ENCODE results near the gene B3GNT4. TPM values are rescaled to one million over a fixed set of nuclear protein-coding genes. Genes with fewer than 3 reads are reported as not detected.
"Not testable (repeated sequence)": the region's sequence is repeated elsewhere in the genome, so short reads cannot be mapped to it uniquely, and the experiment has no call there.

The B3GNT4 gene
- total RNA-seq, 1 donor from 2014 or later: 3.6 TPM

DNA sequence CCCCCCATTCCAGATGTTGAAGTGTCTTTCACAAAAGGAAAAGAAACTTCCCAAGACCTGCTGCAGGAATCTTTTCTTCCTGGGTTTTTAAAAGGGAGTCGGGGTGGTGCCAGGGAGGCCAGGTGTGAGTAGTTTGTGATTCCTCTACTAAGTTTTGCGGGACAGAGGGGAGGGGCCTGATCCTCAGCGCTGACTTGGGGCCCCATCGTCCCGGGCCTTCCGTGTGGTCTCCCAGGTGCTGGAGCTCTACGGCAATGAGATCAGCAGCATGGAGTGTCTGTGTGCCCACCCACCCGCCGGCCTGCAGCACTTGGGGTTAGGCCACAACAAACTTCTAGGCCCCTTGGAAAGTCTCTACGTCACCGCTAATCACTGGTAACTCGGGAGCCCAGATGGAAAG is 16.0 kb upstream of the B3GNT4 start:
- DNase-seq (ENCODE audit: low spot score): no peak

DNA sequence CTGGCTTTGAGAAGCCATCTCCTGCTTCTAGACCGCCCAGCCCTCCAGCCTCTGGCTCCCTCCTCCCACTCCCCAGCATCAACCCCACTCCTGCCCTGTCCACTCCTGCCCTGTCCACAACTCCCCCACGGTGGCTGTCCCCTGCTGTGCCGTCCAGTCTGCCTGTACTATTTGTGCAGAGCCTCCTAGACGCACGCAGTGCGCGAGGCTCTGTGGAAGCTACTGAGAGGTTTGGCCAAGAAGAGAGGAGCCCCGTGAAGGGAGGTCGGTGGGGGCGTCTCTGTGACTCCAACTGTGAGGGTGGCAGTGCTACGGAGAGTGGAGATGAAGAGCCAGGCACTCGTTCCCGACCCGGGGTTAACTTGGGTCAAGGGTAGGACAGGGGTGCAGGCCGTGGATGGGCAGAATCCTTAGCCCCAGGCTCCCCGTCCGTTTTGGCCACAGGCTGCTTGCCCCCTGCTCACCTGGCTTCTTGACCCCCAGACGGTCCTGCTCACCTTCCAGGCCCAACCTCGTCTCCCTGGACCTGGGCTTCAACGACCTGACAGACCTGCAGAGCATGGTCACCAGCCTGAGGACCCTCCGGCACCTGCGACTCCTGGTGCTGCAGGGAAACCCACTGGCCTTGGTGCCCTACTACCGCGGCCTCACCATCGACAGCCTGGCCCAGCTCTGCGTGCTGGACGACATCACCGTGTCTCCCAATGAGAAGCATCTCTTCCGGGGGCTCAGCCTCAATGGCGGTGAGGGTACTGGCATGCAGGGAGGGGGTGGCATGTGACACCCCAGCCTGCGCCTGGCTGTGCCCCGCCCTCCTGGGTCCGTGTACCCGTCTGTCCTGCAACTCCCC is 13.7 kb upstream of the B3GNT4 start:
- no peak for DNase-seq (ENCODE audit: low spot score)

DNA sequence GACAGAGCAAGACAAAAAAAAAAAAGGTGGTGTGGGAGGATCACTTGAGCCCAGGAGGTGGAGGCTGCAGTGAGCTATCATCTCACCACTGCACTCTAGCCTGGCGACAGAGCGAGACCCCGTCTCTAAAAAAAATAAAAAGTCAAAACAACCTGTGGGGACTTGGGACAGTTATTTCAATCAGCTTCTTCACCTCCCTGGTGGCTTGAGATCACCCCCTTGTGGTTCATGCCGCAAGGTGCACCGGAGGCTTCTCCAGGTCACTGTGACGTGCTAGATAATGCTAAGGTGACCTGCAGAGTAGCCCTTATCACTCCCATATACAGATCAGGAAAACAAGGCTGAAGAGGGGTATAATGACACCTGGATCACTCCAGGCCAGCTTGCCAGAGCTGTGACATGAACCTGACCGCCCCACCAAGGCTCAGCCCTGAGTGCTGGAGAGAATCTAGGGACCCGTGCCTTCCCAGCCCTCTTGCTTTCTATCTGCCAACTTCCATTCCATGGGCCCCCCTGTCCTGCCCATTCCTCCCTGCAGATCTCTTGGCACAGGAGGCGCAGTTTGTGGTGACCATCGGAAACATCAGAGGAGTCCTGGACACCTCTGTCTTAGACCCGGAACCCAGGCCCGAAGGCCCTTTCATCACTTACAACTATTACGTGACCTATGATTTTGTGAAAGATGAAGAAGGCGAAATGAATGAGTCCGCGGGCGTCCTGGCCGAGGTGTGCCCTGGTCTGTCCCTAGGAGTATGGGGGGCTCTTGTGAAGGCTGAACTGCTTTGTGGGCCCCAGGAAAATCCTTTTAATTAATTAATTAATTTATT is 12.5 kb upstream of the B3GNT4 start:
- DNase-seq (ENCODE audit: low spot score): no peak

GRCh38 chr12:122192441-122192840 is 11.1 kb upstream of the B3GNT4 start:
- no peak for DNase-seq (ENCODE audit: low spot score)

DNA sequence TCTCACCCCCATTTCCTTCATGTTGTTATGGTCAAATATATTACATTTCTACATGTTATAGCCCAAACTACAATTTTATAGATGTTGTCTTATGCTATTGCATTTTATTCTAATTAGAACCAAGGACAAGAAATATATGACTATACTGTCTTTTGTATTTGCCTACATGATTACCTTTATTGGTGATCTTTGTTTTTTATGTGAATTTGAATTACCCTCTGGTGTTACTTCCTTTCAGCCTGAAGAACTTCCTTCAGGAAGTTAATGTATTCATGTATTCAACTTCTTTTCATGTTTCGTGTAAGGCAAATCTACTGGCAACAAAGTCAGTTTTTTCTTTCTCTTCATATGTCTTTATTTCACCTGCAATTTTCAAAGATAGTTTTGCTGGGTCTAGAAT is 8.7 kb upstream of the B3GNT4 start:
- DNase-seq (ENCODE audit: low spot score): no peak

GRCh38 chr12:122195405-122195804 is 8.1 kb upstream of the B3GNT4 start:
- DNase-seq (ENCODE audit: low spot score): no peak

DNA sequence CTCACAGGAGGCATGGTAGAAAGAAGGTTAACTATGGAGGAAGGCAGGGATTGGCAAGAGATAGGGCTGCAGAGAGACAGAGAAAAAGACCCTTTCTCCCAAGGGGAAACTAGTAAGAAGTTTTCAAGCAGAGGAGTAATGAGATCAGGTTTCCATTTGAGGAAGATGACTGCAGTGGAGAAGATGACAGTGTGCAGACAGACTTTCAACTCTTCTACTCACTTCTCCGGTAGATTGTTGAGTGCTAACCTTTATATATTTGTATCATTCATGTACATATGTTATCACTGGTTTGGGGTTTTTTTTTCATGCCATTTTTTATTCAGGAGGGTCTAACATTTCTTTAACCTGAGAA is 5.9 kb upstream of the B3GNT4 start:
- DNase-seq (ENCODE audit: low spot score): no peak

DNA sequence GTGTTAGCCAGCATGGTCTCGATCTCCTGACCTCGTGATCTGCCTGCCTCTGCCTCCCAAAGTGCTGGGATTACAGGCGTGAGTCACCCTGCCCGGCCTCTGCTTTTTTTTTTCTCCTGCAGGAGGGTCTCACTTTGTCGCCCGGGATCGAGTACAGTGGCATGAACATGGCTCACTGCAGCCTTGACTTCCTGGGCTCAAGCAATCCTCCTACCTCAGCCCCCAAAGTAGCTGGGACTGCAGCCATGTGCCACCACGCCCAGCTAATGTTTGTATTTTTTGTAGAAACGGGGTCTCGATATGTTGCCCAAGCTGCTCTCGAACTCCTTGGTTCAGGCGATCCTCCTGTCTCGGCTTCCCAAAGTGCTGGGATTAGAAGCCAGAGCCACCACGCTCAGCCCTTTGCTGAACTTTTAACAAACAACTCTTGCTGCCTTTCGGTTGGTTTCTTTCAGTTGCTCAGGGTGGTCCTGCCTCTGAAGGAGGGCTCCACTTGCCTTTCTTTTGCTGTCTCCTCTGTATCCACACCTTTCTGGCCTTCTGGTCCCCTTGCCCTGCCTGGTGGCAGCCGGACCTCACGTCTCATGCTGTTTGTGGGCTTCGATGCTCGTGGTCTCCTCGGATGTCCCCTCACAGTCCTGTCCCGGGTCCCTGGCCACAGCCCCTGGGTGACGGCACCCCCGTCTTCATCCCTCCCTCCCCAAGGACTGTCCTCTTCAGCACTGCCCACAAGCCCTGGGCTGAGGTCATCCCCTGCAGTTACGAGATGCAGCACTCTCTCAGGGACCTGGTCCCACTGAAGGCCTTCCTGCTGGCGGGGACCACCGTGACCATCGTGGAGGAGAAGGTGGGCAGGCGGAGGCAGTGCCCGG is 3.8 kb upstream of the B3GNT4 start:
- DNase-seq (ENCODE audit: low spot score): no peak

DNA sequence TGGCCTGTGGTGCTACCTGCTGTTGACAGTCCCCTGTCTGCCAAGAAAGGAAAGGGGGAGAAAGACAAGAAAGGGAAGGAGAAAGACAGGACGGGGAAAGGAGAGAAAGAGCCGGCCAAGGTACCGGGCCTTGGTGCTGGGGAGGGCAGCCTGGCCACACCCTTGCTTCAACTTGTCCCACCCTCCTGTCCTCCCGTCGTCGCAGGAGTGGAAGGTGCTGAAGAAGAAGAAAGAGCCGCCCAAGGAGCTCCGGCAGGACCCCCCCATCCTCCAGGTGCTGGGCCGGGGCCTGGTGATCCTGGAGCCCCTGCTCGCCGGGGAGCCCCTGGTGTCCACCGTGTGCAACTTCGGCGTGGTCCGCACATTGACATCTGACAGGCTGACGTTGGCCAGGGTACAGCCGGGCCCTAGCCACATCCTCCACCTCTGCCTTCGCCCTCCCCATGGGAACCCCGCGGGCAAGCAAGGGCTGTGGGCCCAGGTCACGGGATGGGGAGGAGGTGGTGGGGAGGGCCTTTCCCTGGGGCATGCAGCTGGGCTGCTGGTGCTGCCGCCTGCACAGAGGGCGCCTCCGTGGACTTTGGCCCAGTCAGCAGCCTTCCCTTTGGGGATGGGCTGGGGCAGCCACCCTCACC is 2.9 kb upstream of the B3GNT4 start:
- no peak for DNase-seq (ENCODE audit: low spot score)

GRCh38 chr12:122201381-122201780 is 2.1 kb upstream of the B3GNT4 start:
- DNase-seq (ENCODE audit: low spot score): no peak

DNA sequence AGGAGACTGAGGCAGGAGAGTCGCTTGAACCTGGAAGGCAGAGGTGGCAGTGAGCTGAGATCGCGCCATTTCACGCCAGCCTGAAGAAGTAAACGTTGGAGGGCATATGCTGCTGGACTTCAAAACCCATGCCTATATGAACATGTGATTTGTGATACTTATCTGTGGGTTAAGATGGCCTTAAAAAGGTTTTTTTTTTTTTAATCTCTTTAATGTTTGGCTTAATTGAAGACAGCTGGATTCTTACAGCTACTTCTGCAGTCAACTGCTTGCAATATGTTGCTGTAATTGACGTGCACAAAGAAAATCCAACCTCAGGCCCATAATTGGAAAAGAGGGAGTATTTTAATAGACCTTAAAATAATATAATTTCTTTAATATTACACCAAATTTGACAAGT is 1.5 kb upstream of the B3GNT4 start:
- no peak for DNase-seq (ENCODE audit: low spot score)

DNA sequence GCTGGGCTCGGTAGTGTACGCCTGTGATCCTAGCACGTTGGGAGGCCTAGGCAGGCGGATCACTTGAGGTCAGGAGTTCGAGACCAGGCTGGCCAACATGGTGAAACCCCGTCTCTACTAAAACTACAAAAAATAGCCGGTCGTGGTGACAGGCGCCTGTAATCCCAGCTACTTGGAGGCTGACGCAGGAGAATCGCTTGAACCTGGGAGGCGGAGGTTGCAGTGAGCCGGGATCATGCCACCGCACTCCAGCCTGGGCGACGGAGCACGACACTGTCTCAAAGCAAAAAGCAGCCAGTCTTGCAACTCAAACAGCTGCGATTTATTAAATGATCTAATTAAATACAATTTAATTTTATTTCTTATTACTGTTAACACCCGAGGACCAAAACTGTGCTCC is 698 bp upstream of the B3GNT4 start:
- not testable (repeated sequence) for DNase-seq (ENCODE audit: low spot score)

GRCh38 chr12:122204167-122205052 is 901 bp downstream of the B3GNT4 start:
- no peak for DNase-seq (ENCODE audit: low spot score)

- no peak for DNase-seq (ENCODE audit: low spot score)
These were observed 1.8 kb downstream of the B3GNT4 start for GRCh38 chr12:122205053-122205925.

GRCh38 chr12:122206111-122206881 is 2.8 kb downstream of the B3GNT4 start:
- DNase-seq (ENCODE audit: low spot score): no peak

DNA sequence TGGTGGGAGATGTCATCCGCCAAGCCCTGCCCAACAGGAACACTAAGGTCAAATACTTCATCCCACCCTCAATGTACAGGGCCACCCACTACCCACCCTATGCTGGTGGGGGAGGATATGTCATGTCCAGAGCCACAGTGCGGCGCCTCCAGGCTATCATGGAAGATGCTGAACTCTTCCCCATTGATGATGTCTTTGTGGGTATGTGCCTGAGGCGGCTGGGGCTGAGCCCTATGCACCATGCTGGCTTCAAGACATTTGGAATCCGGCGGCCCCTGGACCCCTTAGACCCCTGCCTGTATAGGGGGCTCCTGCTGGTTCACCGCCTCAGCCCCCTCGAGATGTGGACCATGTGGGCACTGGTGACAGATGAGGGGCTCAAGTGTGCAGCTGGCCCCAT is 3.5 kb downstream of the B3GNT4 start:
- DNase-seq (ENCODE audit: low spot score): no peak

GRCh38 chr12:122207391-122207790 is 3.9 kb downstream of the B3GNT4 start:
- DNase-seq (ENCODE audit: low spot score): no peak

- no peak for DNase-seq (ENCODE audit: low spot score)
These were observed 4.7 kb downstream of the B3GNT4 start for GRCh38 chr12:122208073-122208820.

All from umbilical cord (tissue), 2 donors.